ENCODE data around the gene OR4D6. TPM values are rescaled to one million over a fixed set of nuclear protein-coding genes. Genes with fewer than 3 reads are reported as not detected.
A peak's percentile ranks its signal among the peaks of the same experiment; 100 is the strongest.

Gene OR4D6
- total RNA-seq, 1 donor from 2014 or later = not detected

- Mint-ChIP-seq H3K27me3 (ENCODE audit: unreplicated experiment) (no peaks in the 10 kb centered on the region), H3K4me3 (ENCODE audit: unreplicated experiment) (no peak overlapping the region), H3K36me3 (ENCODE audit: low read depth, unreplicated experiment) (no peaks in the 10 kb centered on the region), H3K27ac (ENCODE audit: unreplicated experiment) (no peak overlapping the region), H3K4me1 (ENCODE audit: unreplicated experiment) (no peaks in the 10 kb centered on the region), H3K9me3 (ENCODE audit: unreplicated experiment) (no peaks in the 10 kb centered on the region)
- DNase-seq (ENCODE audit: low spot score) = no peak
- TF ChIP-seq, protein P1, sequence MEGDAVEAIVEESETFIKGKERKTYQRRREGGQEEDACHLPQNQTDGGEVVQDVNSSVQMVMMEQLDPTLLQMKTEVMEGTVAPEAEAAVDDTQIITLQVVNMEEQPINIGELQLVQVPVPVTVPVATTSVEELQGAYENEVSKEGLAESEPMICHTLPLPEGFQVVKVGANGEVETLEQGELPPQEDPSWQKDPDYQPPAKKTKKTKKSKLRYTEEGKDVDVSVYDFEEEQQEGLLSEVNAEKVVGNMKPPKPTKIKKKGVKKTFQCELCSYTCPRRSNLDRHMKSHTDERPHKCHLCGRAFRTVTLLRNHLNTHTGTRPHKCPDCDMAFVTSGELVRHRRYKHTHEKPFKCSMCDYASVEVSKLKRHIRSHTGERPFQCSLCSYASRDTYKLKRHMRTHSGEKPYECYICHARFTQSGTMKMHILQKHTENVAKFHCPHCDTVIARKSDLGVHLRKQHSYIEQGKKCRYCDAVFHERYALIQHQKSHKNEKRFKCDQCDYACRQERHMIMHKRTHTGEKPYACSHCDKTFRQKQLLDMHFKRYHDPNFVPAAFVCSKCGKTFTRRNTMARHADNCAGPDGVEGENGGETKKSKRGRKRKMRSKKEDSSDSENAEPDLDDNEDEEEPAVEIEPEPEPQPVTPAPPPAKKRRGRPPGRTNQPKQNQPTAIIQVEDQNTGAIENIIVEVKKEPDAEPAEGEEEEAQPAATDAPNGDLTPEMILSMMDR (IDR thresholded peaks at IDR 0.05; ENCODE audit: unreplicated experiment) = no peak
Observed at GRCh38 chr11:59459916-59460315, 3.2 kb downstream of the OR4D6 start.

- Mint-ChIP-seq H3K9me3 (ENCODE audit: unreplicated experiment) (no peaks in the 10 kb centered on the region), H3K4me1 (ENCODE audit: unreplicated experiment) (no peaks in the 10 kb centered on the region)
Observed at GRCh38 chr11:59463190-59463641, 6.5 kb downstream of the OR4D6 start.

GRCh38 chr11:59473015-59473414, 16.3 kb downstream of the OR4D6 start, which contains the start of gene OR4D10:
TSS of gene OR4D10 (plus strand) at chr11:59473315. CDS start at chr11:59477430, 4,115 bp downstream.
- no peak for DNase-seq (ENCODE audit: low spot score)
- TF ChIP-seq, protein P1 (IDR thresholded peaks at IDR 0.05; ENCODE audit: unreplicated experiment) = no peak
- Mint-ChIP-seq H3K4me1 (ENCODE audit: unreplicated experiment) (peaks cover 4% of the 10 kb centered on the region), H3K27me3 (ENCODE audit: unreplicated experiment) (no peaks in the 10 kb centered on the region), H3K9me3 (ENCODE audit: unreplicated experiment) (no peaks in the 10 kb centered on the region), H3K4me3 (ENCODE audit: unreplicated experiment) (no peak within 1 kb of the TSS), H3K27ac (ENCODE audit: unreplicated experiment) (no peak within 1 kb of the TSS), H3K36me3 (ENCODE audit: low read depth, unreplicated experiment) (no peaks in the 10 kb centered on the region)

More at GRCh38 chr11:59463190-59463641, 6.5 kb downstream of the OR4D6 start:
- DNase-seq (ENCODE audit: low spot score) = no peak
- Mint-ChIP-seq H3K27ac (ENCODE audit: unreplicated experiment) (no peak overlapping the region), H3K4me3 (ENCODE audit: unreplicated experiment) (no peak overlapping the region), H3K27me3 (ENCODE audit: unreplicated experiment) (no peaks in the 10 kb centered on the region), H3K36me3 (ENCODE audit: low read depth, unreplicated experiment) (no peaks in the 10 kb centered on the region)
- TF ChIP-seq, protein P1 (IDR thresholded peaks at IDR 0.05; ENCODE audit: unreplicated experiment) = no peak

- no peaks in the 10 kb centered on the region for H3K9me3 Mint-ChIP-seq (ENCODE audit: unreplicated experiment)
- peaks cover 4% of the 10 kb centered on the region for H3K4me1 Mint-ChIP-seq (ENCODE audit: unreplicated experiment)
- TF ChIP-seq, protein P1 (IDR thresholded peaks at IDR 0.05; ENCODE audit: unreplicated experiment) = no peak
- peaks cover 1% of the 10 kb centered on the region for H3K27me3 Mint-ChIP-seq (ENCODE audit: unreplicated experiment)
- DNase-seq (ENCODE audit: low spot score) = peak; percentile 4
- no peaks in the 10 kb centered on the region for H3K36me3 Mint-ChIP-seq (ENCODE audit: low read depth, unreplicated experiment)
- H3K27ac Mint-ChIP-seq (ENCODE audit: unreplicated experiment) = peak overlapping the region; percentile 62
- no peak overlapping the region for H3K4me3 Mint-ChIP-seq (ENCODE audit: unreplicated experiment)
Observed at GRCh38 chr11:59475176-59475575, 18.4 kb downstream of the OR4D6 start.

DNA sequence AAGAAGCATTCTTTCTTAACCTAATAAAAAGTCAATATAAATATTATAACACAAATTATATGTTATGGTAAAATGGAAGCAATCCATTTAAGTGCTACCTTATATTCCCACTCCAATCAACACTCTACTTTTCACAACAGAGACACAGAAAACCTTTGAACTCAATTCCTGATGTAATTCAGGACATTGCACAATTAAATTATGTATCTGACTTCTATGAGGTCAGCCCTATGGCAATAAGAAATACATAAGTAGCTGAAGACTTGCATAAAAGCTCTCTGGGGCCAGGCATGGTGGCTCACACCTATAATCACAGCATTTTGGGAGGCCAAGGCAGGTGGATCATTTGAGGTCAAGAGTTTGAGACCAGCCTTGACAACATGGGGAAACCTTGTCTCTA, 23.1 kb downstream of the OR4D6 start:
- Mint-ChIP-seq H3K36me3 (ENCODE audit: low read depth, unreplicated experiment) (no peaks in the 10 kb centered on the region), H3K4me1 (ENCODE audit: unreplicated experiment) (peaks cover 4% of the 10 kb centered on the region), H3K27ac (ENCODE audit: unreplicated experiment) (no peak overlapping the region), H3K9me3 (ENCODE audit: unreplicated experiment) (no peaks in the 10 kb centered on the region), H3K4me3 (ENCODE audit: unreplicated experiment) (no peak overlapping the region), H3K27me3 (ENCODE audit: unreplicated experiment) (peaks cover 1% of the 10 kb centered on the region)
- DNase-seq (ENCODE audit: low spot score) = no peak
- TF ChIP-seq, protein P1 (IDR thresholded peaks at IDR 0.05; ENCODE audit: unreplicated experiment) = no peak

Data from endothelial cell (in vitro differentiated cells).